Fibroblast of villous mesenchyme (primary cell): ENCODE measurements around the gene ANKRD13B. TPM values are rescaled to one million over a fixed set of nuclear protein-coding genes. Genes with fewer than 3 reads are reported as not detected.

Source experiments
- DNase-seq: peaks from one replicate; pipeline ENCODE4 v3.0.0-alpha.2; 2010; ENCODE audit warnings: low read depth
- H3K4me3 ChIP-seq: 2 replicates; pipeline ENCODE4 v1.5.1; 2011; ENCODE audit warnings: low read depth, mild to moderate bottlenecking, low read length
- total RNA-seq: library from RNA; depleted of rRNA; stranded (reverse); fragments of >200 nt; gene quantifications from 2 replicates; pipeline ENCODE4 v1.2.3, GENCODE V29; 2012
- TF ChIP-seq, protein P1 (sequence below): IDR thresholded peaks from 2 replicates; pipeline ENCODE4 v1.5.1; 2012; ENCODE audit warnings: low read depth, mild to moderate bottlenecking, low read length; ENCODE audit not compliant: insufficient read depth

ANKRD13B gene
- total RNA-seq, 1 donor, result 8.6 TPM

DNA sequence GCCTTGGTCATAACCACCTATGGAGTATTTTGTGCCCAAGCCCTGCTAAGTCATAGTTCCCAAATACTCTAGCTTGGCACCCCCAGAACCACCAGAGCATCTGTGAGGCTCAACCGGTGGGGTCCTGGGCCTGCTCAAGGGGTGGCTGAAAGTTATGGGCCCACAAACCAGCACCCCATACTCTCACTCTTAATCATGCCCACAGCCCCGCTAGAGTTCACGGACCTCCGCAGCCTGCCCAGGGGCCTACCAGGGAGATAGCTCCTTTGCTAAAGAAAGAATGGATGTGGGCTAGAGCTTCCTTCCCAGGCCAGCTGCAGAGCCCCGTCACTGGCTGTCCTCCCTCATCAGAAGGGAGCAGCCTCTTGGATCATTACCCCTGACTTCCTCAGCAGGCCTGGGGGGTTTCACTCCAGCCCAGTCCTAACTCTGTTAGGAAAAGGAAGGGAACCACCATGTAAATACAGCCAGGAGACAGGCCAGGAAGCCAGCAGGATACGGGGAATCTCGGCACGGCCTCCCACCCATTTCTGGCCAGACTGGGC, 4.8 kb upstream of the ANKRD13B start:
- DNase-seq, result no peak
- peak overlapping the region; percentile 83 for H3K4me3 ChIP-seq
- TF ChIP-seq, protein P1, sequence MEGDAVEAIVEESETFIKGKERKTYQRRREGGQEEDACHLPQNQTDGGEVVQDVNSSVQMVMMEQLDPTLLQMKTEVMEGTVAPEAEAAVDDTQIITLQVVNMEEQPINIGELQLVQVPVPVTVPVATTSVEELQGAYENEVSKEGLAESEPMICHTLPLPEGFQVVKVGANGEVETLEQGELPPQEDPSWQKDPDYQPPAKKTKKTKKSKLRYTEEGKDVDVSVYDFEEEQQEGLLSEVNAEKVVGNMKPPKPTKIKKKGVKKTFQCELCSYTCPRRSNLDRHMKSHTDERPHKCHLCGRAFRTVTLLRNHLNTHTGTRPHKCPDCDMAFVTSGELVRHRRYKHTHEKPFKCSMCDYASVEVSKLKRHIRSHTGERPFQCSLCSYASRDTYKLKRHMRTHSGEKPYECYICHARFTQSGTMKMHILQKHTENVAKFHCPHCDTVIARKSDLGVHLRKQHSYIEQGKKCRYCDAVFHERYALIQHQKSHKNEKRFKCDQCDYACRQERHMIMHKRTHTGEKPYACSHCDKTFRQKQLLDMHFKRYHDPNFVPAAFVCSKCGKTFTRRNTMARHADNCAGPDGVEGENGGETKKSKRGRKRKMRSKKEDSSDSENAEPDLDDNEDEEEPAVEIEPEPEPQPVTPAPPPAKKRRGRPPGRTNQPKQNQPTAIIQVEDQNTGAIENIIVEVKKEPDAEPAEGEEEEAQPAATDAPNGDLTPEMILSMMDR, result no peak

DNA sequence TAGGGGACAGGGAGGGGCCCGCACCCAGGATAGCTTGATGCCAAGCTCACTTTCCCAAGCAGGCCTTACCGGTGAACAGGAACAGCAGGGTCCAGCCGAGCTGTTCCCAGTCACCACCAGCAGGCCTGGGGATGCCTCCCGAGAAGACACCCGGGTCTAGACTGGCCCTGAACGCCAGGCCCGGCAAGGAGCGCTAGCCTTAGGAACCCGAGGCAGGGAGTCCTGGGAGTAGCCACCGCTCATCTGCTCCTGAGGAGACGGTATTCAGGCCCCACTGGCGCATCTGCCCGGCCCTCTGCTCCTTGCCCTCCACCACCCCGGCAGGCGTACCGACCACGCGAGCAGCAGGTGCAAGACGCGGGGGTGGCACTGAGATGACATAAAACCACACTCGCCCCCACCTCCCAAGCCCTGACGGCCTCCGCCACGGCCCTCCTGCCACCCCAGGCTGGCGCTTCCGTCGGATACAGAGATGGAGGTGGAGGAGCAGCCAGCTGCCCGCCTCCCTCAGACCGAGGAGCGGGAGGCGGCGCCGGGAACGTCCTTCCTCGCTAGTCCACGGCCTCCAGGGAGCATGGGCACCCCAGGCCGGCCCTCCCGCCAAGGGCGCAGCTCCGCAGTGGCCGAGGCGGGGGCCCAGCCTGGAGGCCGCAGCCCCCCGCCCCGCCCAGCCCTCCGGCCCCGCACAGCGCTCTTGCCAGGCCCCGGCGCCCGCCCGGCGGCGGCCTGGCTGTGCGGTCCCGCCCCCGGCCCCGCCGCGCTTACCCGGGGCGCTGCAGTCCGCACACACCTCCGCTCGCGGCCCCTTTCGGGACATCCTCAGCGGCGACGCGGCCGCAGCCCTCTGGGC, 4.1 kb upstream of the ANKRD13B start:
- DNase-seq, result no peak
- peak overlapping the region; percentile 83 for H3K4me3 ChIP-seq
- TF ChIP-seq, protein P1, result no peak

DNA sequence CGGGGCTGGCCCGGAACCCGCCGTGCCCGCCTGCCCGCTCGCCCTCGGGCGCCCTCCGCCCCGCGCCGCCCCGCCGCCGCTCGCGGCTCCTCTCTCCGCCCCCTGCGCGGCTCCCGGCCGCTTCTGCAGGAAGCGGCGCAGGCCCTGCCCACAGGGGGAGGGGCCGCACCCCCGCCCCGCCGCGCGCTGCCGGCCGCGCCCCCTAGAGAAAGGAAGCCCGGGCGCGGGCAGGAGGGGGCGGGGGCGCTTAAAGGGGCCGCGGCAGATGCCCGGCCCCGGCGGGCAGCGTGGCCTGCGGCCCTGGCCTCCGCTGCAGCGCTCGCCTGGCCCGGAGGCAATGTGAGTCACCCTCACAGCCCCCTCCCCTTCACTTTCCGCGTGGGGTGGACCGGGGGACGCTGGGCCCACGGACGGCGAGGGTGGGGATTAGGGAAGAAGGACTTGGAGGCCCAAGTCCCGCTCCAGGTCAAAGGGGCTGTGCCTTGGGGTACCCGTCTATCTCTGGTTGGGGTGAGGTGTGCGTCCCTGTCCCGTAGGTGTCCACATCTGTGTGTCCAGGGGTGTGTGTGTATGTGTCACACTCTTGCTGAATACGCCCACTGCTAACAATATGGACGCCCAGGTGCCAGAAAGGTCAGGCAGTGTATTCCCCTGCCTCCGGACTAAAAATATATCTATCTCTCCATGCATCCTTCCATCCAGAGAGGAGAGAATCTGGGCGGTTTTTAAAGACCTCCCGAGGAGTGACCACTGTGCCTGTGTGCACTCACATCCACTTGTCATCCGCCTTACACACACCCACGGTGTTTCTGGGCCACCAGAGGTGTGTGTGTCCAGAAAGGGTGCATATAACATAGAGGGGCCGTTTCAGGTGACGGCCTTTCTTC, 3.2 kb upstream of the ANKRD13B start, which contains the start of gene GIT1:
GIT1 (minus strand) TSS at position 125 of the 887 bp plus-strand sequence. CDS start 270 bp downstream, outside the sequence.
- H3K4me3 ChIP-seq, result peak within 1 kb of the TSS; percentile 83
- TF ChIP-seq, protein P1, result no peak
- peak; percentile 86 for DNase-seq

DNA sequence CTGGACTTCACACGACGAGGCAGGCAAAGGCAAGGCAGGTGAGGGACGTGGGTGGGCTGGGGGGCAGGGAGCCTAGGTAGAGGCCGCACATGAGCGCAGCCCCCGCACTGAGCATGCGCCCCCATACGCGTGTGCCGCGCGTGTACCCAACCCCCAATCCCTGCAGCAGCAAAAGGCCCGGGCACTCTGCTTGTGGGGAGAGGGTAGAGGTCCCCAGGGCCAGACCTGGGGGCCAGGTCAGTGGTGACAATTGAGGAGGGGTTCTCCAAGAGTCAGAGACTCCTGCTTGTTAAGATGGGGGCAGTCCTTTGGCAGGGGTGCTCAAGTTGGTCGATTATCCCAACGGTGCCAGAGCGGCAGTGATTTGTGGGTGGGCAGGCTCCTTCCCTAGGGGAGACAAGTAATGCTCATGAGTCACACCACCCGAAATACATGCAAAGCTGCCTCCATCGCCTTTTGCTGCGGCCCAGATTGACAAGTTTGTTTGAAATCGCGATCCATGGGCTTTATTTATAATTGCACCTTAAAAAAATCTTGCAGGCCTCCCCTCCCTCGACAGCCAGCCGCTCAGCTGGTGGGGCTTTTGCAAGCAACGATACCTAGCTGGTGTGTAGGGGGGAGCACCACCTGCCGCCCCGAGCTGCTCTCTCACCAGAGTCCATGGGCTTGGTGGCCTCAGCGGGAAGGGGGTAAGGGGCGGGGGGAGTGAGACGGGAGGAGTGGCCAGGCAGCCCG, 2.4 kb upstream of the ANKRD13B start:
- no peak for DNase-seq
- TF ChIP-seq, protein P1, result no peak
- peak overlapping the region; percentile 6 for H3K4me3 ChIP-seq

DNA sequence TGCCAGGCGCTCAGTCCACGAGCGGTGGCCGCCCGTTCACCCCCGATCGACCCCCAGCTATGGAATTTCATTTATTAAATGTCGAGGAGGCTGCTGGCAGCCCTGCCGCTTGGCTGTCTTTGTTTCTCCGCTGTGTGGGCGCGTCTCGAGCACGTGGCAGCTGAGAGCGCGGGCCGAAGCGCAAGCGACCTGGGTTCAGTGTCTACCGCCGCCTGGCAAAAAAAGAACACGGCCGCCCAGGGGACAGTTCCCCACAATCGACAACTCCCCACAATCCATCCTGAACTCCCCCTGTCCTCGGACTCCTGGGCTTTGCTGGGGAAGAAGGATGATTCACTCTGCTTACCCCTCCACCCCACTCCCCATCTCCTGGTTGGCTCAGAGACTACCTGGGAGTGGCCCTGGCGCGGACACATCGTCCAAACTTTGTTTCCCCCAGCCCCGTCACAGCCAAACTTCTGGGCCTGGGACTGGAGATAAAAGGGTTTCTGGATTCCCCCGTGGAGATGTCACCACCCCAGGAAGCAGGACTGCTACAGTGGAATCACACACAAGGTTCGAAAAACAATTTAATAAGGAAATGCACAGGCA, 1.7 kb upstream of the ANKRD13B start:
- DNase-seq, result no peak
- H3K4me3 ChIP-seq, result peak overlapping the region; percentile 50

More for the DNA sequence above, 1.7 kb upstream of the ANKRD13B start:
- TF ChIP-seq, protein P1, result no peak
